NCI-H748 (cell line): Measurements from ENCODE around the gene NFIB.
A peak's percentile ranks its signal among the peaks of the same experiment; 100 is the strongest.

Source experiments
- DNase-seq: peaks from one replicate; lab custom pipeline; 2025; ENCODE audit not compliant: unreplicated experiment; lab: John Stamatoyannopoulos, UW

NFIB gene

DNA sequence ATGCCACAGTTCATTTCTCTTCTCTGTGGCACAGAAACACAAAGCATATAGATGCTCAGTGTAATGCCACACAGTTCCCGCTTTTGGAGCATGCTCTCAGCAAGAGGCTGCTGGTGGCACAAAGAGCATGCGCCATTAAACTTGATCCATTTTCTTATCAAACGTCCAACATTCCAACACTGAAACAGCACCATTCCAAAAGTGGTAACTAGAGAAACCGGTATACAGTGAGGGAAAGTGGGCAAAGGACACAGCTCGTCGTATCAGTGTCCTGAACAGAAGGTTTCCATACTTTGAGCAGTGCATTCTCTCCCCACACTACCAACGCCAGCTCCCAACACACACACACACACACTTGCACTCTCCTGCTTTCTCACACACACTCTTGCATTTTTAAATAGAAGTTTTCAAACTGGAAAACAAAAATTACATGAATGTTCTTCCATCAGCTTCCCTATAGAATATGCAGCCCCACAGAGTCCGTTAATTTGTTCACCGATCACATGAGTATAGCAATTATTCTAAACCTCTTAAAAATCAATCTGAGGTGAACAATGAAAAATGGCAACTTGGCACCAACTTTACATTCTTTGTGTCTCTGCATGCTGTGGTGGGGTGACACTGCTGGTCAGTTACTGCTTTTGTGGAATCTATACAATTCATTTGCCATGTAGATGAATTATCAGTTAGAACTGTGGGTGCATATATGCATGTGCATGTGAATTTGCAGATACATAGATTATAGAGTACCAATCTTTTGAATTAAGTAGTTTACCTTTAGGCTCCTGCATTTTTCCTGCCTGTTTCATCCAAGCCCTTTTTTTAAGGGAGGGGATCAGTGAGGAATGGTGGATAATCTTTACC lies 5.7 kb downstream of the NFIB start:
- DNase-seq: no peak

DNA sequence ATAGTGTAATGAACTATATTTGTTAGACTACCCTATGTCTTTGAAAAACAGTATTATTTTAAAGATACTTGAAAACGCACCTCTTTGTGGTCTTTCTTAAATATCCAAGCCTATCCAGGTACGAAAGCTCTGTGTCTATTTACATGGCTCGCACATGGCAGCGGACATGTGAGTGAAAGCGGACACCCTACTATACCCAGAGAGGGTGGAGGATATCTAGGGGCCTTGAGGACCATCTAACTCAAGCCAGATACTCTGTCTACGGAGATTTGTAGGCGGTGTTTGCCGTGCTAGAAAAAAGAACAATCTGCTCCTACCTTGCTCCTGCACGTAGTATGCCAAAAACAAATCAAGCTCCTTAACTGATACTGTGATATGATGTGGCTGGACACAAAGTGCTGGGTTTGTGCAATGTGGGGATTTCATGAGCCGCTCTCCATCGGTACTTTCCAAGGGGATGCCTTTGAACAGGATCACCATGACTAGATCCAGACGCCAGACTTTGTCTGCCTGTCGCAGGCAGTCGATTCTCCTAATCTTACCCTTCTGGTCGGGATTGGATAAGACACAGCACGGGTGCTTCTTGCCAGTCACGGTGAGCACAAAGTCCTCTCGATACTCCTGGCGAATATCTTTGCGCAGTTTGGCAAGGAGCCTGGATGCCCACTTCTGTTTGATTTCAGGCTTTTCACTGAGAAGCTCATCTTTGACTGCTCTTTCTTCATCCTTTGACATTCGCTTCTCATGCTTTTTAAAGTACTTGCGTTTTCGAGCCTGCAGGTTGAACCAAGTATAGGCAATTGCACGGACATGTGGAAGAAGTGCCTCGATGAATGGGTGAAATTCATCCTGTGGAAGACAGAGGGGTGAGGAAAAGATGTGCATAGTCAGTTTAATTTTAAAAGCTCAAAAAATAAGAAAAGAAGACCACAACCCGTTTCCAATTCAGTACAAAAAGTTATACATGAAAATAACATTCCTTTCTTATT lies 7.0 kb downstream of the NFIB start:
- no peak for DNase-seq

DNA sequence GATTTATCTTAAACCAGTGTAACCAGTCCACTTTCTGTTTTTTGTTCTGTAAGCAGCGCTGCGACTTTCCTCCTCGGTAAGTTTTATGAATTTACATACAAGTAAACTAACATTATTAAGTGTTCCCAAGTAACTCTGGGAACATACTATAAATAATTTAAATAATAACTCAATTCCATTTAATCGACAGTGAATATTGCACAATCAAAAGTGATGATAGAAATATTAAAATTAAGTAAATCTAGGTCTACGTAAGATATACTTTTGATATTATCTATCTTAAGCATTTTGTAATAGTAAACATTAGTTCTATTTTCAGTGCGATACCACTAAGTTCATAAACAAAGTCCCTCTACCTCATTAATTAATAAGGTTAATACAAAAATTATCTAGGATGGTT lies 7.8 kb downstream of the NFIB start:
- no peak for DNase-seq

DNA sequence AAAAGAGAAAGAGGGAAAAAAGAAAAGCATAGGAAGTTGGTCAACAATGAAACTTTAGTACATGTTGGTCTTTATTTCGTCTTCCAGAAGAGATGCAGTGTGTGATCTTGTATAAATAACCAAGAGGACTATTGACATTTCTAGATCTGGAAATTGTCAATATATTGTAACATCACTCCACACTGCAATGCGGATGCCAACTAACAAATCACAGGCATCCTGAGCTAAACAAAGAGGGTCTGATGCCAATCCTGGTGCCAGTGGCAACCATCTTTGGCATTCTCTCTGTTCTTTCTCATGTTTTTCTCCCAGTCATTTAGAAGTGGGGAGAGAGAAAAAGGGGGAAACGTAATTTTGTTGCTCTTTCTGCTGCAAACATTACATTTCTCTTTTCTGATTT lies 9.7 kb downstream of the NFIB start:
- DNase-seq: no peak

DNA sequence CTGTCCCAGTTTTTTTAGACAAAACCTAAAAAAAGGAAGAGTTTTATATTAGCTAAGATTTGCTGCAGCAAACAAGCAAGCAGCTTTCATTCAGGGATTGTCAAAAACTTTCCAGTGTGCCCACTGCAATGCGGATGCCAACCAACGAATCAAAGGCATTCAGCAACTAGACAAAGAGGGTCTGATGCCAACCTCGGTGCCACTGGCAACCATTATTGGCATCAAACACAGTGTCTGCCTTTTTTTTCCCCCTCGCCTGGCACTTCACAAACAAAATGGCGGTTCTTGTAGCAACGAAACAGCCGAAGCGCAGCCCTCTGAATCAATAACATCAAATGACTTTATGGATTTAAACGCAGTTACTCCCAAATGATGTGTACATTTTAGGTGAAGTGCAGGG lies 10.4 kb downstream of the NFIB start:
- DNase-seq: no peak

DNA sequence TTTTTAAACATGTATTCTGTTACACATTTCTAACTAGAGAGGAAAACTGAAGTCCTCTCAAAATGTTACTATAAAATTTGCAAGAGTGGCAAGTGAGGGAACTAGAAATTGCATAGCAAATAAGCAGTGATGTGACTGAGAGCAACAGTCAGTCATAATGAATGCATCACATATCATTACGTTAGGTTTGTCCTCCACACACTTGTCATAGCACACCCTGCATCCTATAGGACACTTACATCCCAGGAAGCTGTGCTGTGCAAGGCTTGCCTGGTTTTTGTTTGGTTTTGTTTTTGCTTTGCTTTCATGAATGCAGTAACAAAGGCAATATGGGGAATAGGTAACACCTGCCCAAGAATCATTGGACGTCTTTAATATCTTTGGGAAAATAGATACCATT lies 10.8 kb downstream of the NFIB start:
- peak; percentile 17 for DNase-seq

DNA sequence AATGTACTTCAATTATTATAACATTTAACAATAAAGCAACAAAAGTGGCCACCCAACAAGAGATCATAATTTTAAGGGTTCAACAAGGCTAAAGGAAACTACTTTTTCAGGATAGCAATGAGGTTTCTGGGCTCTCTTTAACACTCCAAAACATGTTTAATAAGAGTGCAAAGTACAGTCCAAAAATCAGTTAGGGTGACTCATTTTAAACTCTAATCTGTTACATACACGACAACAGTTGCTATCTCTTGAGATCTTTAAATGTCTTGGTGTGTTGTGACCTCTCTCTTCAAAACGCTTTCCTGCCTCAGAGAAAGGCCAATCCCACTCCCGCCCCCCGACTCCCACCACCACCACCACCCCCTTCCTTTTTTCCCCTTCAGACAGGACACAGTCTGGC lies 11.5 kb downstream of the NFIB start:
- no peak for DNase-seq

DNA sequence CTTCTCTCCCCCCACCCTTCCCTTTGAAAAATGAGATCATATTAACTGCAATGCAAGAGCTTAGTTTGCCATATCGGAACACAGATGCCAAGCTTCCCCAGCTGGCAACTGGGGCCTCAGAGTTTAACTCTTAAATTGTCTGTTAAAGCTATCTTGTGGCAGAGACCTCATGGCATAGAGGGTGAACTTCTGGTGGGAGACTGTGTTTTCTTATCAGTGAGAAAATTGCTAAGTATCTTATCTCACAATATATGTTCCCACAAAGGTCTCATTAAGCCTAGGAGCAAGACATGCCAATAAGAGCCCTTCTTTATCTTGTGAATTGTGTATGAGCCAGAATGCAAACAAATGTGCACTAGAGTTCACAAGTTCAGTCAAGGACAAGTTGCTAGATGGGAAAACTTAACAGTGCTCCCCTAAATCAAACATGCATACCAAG lies 12.3 kb downstream of the NFIB start:
- no peak for DNase-seq

DNA sequence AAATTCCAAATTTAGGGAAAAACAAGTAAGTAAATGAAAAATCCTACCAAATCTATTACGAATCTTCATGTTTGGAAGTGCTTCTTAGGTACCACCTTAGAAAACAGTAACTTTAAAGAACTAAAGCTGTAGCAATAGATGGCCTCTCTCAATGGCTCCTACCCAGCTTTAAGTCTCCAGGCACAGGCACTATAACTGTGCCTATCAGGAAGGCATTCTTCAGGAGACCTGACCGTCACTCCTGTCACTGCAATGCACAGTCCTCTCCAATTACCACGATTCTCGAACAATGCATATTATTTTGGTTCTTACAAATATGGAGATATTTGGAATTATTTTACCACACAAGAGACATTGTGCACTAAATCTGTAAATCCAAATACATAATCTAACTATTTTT lies 12.9 kb downstream of the NFIB start:
- DNase-seq: no peak

DNA sequence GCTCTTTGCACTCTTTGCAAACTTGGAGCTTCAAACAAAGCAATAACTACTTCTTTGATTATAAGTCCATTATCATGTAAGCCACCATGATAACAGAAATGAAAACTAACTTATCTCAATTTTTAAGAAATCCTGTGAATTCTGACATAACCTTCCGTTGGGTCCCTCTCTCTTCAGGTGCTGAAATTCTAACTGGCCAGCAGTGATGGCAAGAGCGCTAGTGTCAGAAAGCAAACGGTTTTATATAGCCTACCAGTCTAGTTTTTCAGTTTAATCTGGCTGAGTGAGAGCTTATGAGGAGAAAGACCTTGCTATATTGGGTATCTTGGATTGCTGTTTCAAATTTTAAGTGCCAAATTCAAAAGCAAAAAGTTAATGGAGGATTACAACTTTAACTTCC lies 13.4 kb downstream of the NFIB start:
- no peak for DNase-seq

DNA sequence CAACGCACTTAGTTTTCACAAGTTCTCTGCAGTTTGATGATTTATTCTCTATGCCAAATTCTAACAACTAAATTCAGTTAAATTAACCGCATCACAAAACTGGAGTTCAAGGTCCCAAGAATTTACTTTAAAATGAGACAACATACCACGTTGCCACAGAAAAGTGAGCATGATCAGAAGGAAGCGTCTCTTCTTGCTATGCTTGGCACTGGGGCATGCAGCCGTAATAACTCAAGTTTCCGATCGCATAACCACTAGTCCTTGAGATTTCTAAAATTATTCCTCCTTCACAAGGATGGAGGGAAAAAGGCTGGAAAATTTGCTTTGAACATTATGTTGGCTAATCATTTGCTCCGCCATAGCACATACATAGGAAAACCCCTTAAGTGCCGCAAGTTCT lies 13.9 kb downstream of the NFIB start:
- no peak for DNase-seq

DNA sequence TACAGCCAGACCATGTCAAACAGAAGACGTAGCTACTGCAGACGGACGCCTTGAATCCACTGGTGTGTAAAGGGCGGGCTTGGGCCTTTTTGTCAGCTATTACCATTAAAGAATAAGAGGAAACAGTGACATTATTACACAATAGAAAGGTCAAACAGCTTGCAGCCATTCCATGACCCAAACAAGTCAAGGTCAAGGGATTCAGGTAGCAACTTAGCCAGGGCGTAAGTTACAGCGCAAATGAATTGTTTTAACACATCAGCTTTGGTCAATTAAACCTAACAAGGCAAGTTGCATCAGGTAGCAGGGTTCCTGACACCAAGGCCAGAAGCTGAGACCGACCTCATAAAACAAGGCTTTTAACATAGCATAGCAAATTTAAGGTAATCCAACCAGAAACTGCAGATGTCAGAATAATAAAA lies 15.3 kb downstream of the NFIB start:
- DNase-seq: peak; percentile 44

DNA sequence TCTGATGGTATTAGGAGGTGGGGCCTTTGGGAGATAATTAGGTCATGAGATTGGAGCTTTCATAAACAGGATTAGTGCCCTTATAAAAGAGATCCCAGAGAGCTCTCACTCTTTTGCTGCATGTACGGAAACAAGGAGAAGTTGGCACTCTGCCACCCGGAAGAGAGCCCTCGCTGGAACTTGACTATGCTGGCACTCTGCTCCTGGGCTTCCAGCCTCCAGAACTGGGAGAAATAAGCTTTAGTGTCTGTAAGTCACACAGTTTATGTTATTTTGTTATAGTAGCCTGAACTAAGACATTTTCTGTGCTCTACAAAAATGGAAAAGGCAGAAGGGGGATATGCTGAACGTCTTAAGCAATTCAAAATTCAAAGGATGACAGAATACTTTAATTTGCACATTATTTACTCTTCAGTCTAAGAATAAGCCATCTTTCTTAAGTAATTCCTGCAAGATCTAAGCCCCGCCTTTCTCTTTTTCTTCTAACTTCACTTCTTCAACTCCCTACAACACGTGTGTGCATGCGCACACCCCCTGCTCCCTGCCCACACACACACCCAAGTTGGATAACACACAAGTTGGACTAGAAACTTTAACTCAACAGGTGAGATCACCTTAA lies 17.3 kb downstream of the NFIB start:
- no peak for DNase-seq

DNA sequence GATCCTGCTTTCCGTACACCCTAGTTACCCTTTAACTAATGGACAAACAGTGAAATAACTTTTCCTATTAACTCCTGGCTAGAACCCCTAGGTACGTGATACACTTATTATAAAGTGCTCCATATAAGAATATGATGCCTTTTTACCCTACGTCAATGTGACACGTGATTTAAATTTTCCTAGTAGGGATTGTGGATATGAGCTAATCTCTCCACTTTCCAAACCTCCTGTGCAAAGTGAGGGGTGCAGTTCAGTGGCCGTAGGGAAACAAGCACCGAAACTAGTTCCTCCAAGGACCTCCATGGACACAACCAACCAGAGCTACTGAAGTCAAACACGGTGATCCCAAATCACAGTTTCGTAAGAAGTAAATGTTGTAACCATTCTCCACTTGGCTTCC lies 19.3 kb downstream of the NFIB start:
- DNase-seq: no peak

DNA sequence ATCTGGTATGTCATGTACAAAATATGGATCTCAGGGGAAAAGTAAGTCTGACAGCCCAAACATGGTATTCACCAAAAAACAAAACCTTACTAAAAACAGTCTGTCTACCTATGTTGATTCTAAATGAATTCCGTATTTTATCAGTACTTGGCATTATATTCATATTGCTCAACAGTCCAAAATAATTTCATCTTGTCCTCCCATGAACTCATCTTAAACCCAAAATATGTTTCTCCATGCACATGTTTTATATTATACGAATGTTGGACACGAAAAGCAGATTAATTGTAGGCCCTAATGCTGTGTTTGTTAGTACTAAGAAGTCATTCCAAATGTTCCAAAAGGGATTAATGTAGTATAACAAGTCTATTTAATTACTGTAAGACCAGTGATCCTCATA lies 20.1 kb downstream of the NFIB start:
- no peak for DNase-seq

DNA sequence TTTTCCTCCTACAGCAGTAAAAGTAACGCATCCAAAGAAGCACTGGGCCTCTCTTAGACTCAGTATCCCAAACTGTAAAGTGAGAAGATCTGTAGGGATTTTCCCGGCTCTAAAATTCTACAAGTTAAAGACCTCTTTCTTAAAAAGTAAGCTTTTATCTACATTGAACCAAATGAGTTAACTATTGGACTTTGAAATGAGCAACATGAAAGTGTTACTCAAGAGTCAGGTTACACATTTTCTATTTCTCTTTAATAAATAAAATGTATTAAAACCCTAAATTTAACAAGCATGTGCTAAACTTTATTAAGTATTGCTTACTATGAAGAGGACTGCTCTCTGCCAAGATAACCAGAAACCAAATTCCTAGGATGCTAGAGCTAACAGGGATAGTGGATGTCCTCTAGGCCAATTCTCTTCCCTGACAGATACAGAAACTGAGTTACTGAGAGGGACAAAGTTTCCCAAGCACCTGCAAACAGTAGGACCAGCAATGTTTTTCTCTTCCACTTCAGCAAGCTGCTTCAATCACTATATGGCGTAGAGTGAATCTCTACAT lies 21.7 kb downstream of the NFIB start:
- no peak for DNase-seq

DNA sequence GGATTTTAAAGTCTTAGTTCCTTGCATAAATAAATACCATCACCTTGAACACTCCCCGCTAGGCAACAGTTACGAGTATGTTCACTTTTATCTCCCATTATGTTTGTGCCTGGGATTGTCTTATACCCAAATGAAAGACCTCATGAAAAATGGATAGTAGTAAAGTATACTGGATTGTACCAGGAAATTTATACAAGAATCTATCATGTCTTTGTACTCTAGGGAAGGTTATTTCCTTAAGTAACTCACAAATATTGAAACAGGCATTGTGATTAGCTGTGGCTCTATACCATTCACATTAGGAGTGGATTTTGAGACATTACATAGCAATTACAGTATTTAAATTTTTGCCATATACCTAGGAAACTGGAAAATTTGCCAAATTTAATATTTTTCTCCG lies 24.0 kb downstream of the NFIB start:
- DNase-seq: no peak

DNA sequence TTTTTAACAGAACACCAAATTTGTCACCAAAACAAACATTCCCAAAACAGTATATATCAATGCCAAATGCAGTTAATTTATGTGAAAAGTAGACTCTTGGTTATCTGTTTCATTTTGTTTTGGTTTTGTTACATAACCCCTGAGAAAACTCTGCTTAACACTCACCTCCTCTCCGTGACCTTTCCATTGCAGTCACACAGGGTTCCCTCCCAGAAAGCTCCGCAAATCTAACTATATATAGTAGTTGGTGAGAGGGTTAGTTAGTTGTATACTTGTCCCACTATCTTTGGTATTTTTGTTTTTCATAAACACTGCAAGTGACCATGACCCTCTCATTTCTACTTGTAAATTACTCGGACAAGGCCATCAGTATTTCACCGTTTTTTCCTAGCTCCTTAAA lies 25.5 kb downstream of the NFIB start:
- no peak for DNase-seq

DNA sequence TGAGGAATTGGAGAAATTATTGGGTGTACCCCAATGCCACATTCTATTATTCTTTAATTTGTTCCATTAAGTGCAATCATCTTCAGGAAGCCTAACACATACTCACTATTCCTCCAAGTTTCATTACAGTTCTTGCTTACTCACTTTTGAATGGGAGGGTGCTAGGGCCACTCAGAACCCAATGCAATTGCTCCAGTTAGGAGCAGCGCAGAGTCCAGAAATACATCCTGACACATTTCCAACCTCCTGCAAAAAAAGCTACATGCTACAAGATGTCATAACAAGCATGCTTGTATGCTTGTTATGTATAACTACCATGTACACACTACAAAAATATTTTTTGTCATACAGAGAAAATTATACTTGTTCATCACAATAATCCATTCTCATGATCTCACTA lies 27.8 kb downstream of the NFIB start:
- no peak for DNase-seq

DNA sequence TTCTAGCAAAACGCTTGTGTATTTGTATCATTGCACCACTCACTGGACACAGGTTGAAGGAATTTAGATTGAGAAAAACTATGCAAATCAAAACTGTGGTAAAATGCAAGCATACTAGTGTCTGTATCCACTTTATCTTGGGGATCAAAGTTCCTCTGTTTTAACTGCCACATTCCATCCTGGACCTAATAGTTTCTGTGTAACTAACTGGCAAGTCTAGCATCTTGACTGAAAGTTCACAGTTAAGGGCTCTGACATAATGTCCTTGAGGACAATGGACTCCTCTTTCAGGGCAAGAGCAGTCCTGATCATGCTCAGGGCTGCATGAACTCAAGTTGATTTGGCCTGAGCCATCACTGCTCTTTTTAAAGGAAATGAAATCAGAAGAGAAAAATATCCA lies 30.7 kb downstream of the NFIB start:
- no peak for DNase-seq

DNA sequence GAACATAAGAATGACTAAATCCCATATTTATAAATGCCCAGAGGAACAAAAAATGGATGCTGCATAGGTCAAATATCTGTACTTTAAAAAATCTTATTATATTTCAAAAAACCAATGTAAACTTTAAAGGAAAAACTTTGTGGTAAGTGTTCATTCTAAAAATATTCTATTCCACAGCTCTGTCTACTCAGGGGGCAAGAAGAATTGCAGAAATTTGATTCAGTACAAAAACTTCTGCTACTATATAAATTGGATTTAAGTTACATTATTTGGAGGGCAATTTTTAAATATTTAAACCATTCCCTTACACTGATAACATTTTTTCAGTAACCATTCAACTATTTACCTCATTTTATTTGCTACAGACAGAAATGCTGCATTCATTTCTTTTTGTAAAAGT lies 32.1 kb downstream of the NFIB start:
- DNase-seq: no peak
